ENCODE measurements around the gene FAM168A. TPM values are rescaled to one million over a fixed set of nuclear protein-coding genes. Genes with fewer than 3 reads are reported as not detected.

The FAM168A gene
- total and polyA plus RNA-seq, 2 donors (not counting 1 experiment from before 2014, with no cell fraction given), result 16.3 to 23.8 TPM

DNA sequence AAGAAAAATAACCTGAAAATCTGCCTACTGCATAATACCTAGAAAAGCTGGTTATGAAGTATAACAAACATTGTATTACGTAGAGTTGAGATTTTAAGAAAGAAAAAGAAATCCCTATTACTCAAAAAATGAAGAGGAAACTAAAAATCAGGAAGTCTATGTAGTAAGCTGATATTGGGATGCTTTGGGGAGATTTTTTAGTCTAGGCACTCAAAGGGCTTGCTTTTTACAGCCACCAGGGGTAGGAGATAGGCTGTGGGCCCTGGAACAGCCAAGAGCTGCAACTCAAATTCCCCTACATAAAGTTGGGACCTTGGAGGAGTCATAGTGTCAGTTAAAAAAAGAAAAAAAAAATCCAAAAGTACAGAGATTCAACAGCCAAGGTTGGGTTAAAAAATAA, 131.3 kb downstream of the FAM168A start:
- no peaks in the 10 kb centered on the region for H3K79me2 ChIP-seq (ENCODE audit: control insufficient read depth, insufficient read depth, low read length)
- H3K36me3 ChIP-seq (ENCODE audit: control insufficient read depth, insufficient read depth, low read length), result no peaks in the 10 kb centered on the region
- no peak overlapping the region for H3K27ac ChIP-seq (ENCODE audit: insufficient read depth, low read length)
- no peaks in the 10 kb centered on the region for H3K27me3 ChIP-seq (ENCODE audit: control insufficient read depth, insufficient read depth, low read length)
- H3K9me3 ChIP-seq (ENCODE audit: control insufficient read depth, insufficient read depth, low read depth, low read length), result no peaks in the 10 kb centered on the region
- no peak for DNase-seq (ENCODE audit: low read depth in 2 of 2)
- no peak overlapping the region for H2AFZ ChIP-seq (ENCODE audit: low read length)
- no peak overlapping the region for H3K4me2 ChIP-seq (ENCODE audit: extremely low read depth, insufficient read depth, low read length)
- H4K20me1 ChIP-seq (ENCODE audit: control insufficient read depth, extremely low read depth, insufficient read depth, low read length), result no peaks in the 10 kb centered on the region
- no peak overlapping the region for H3K9ac ChIP-seq (ENCODE audit: insufficient read depth, low read length)
- no peaks in the 10 kb centered on the region for H3K4me1 ChIP-seq (ENCODE audit: control insufficient read depth, extremely low read depth, insufficient read depth, low read length)
- H3K4me3 ChIP-seq (replicated peaks in 1 of 4; ENCODE audit: control extremely low read depth in 1 of 4, insufficient read depth in 1 of 4, low read depth in 3 of 4, low read length in 4 of 4), result no peak overlapping the region
- no peak for TF ChIP-seq EZH2 (IDR thresholded peaks at IDR 0.05; ENCODE audit: low read length, missing control alignments)
- TF ChIP-seq, protein P1, sequence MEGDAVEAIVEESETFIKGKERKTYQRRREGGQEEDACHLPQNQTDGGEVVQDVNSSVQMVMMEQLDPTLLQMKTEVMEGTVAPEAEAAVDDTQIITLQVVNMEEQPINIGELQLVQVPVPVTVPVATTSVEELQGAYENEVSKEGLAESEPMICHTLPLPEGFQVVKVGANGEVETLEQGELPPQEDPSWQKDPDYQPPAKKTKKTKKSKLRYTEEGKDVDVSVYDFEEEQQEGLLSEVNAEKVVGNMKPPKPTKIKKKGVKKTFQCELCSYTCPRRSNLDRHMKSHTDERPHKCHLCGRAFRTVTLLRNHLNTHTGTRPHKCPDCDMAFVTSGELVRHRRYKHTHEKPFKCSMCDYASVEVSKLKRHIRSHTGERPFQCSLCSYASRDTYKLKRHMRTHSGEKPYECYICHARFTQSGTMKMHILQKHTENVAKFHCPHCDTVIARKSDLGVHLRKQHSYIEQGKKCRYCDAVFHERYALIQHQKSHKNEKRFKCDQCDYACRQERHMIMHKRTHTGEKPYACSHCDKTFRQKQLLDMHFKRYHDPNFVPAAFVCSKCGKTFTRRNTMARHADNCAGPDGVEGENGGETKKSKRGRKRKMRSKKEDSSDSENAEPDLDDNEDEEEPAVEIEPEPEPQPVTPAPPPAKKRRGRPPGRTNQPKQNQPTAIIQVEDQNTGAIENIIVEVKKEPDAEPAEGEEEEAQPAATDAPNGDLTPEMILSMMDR (conservative IDR thresholded peaks at IDR 0.05 in 1 of 2, IDR thresholded peaks at IDR 0.05 in 1 of 2; ENCODE audit: low read depth in 1 of 2, low read length in 2 of 2), result no peak

DNA sequence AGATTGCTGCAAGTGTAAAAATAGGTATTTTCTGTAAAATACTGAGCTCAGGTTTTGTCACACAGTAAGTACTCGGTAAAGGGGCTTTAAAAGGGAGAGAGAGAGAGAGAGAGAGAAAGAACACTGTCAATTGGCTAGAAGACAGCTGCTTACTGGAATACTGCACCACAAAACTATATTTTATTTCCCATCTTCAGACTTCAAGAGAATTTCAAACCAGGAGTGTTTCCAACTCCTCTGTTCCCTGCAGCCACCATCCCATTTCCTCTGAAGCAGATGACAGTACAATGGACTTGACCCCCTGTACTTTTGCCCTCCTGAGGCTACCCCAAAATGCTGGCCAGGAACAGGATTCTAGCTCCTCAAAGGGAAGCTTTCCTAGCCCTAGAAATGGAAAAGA, 132.0 kb downstream of the FAM168A start:
- no peak for TF ChIP-seq EZH2 (IDR thresholded peaks at IDR 0.05; ENCODE audit: low read length, missing control alignments)
- TF ChIP-seq, protein P1 (conservative IDR thresholded peaks at IDR 0.05 in 1 of 2, IDR thresholded peaks at IDR 0.05 in 1 of 2; ENCODE audit: low read depth in 1 of 2, low read length in 2 of 2), result no peak

GRCh38 chr11:73465023-73465675, 132.8 kb downstream of the FAM168A start:
- H3K79me2 ChIP-seq (ENCODE audit: control insufficient read depth, insufficient read depth, low read length), result no peaks in the 10 kb centered on the region
- no peak overlapping the region for H3K27ac ChIP-seq (ENCODE audit: insufficient read depth, low read length)
- H4K20me1 ChIP-seq (ENCODE audit: control insufficient read depth, extremely low read depth, insufficient read depth, low read length), result no peaks in the 10 kb centered on the region
- no peaks in the 10 kb centered on the region for H3K4me1 ChIP-seq (ENCODE audit: control insufficient read depth, extremely low read depth, insufficient read depth, low read length)
- H3K4me2 ChIP-seq (ENCODE audit: extremely low read depth, insufficient read depth, low read length), result no peak overlapping the region
- DNase-seq (ENCODE audit: low read depth in 2 of 2), result peak in 1 of 2 donors; percentile 49
- H2AFZ ChIP-seq (ENCODE audit: low read length), result no peak overlapping the region
- no peaks in the 10 kb centered on the region for H3K9me3 ChIP-seq (ENCODE audit: control insufficient read depth, insufficient read depth, low read depth, low read length)
- H3K27me3 ChIP-seq (ENCODE audit: control insufficient read depth, insufficient read depth, low read length), result no peaks in the 10 kb centered on the region
- no peak for TF ChIP-seq EZH2 (IDR thresholded peaks at IDR 0.05; ENCODE audit: low read length, missing control alignments)
- TF ChIP-seq, protein P1 (conservative IDR thresholded peaks at IDR 0.05 in 1 of 2, IDR thresholded peaks at IDR 0.05 in 1 of 2; ENCODE audit: low read depth in 1 of 2, low read length in 2 of 2), result no peak
- no peak overlapping the region for H3K9ac ChIP-seq (ENCODE audit: insufficient read depth, low read length)
- no peak overlapping the region for H3K4me3 ChIP-seq (replicated peaks in 1 of 4; ENCODE audit: control extremely low read depth in 1 of 4, insufficient read depth in 1 of 4, low read depth in 3 of 4, low read length in 4 of 4)
- no peaks in the 10 kb centered on the region for H3K36me3 ChIP-seq (ENCODE audit: control insufficient read depth, insufficient read depth, low read length)

More for the DNA sequence above, 132.0 kb downstream of the FAM168A start:
- H3K4me1 ChIP-seq (ENCODE audit: control insufficient read depth, extremely low read depth, insufficient read depth, low read length), result no peaks in the 10 kb centered on the region
- H3K27me3 ChIP-seq (ENCODE audit: control insufficient read depth, insufficient read depth, low read length), result no peaks in the 10 kb centered on the region
- no peaks in the 10 kb centered on the region for H3K79me2 ChIP-seq (ENCODE audit: control insufficient read depth, insufficient read depth, low read length)
- H3K4me3 ChIP-seq (replicated peaks in 1 of 4; ENCODE audit: control extremely low read depth in 1 of 4, insufficient read depth in 1 of 4, low read depth in 3 of 4, low read length in 4 of 4), result no peak overlapping the region
- H4K20me1 ChIP-seq (ENCODE audit: control insufficient read depth, extremely low read depth, insufficient read depth, low read length), result no peaks in the 10 kb centered on the region
- no peak overlapping the region for H2AFZ ChIP-seq (ENCODE audit: low read length)
- no peaks in the 10 kb centered on the region for H3K9me3 ChIP-seq (ENCODE audit: control insufficient read depth, insufficient read depth, low read depth, low read length)
- no peak overlapping the region for H3K9ac ChIP-seq (ENCODE audit: insufficient read depth, low read length)
- no peak overlapping the region for H3K4me2 ChIP-seq (ENCODE audit: extremely low read depth, insufficient read depth, low read length)
- H3K27ac ChIP-seq (ENCODE audit: insufficient read depth, low read length), result no peak overlapping the region
- H3K36me3 ChIP-seq (ENCODE audit: control insufficient read depth, insufficient read depth, low read length), result no peaks in the 10 kb centered on the region
- no peak for DNase-seq (ENCODE audit: low read depth in 2 of 2)
